Common myeloid progenitor, CD34-positive (primary cell): Measurements from ENCODE around the gene SMAD2.

Source experiments
- CTCF ChIA-PET: fragments of 350-600 bp; sonication (Branson Sonifier 250); formaldehyde crosslinking; loops from one replicate; lab custom pipeline; 2021; ENCODE audit warnings: antibody characterized with exemption; lab: Charles Lee
- POLR2A ChIA-PET: fragments of 350-600 bp; sonication (Branson Sonifier 250); formaldehyde crosslinking; loops from one replicate; lab custom pipeline; 2021; ENCODE audit warnings: antibody characterized with exemption; lab: Charles Lee
- DNase-seq, 3 donors: peaks; one replicate each; pipeline versions ENCODE4 v3.0.0 to v3.0.0-alpha.2; 2013
- H3K27ac ChIP-seq, 2 experiments: 1 replicate in 1 of 2; 2 replicates in 1 of 2; pipeline ENCODE4 v1.7.0; 2013; ENCODE audit warnings: inconsistent platforms in 2 of 2, low read length in 2 of 2, mild to moderate bottlenecking in 2 of 2, low read depth in 1 of 2, moderate library complexity in 1 of 2; ENCODE audit not compliant: severe bottlenecking in 2 of 2, insufficient read depth in 1 of 2, poor library complexity in 1 of 2
- H3K27me3 ChIP-seq, 5 experiments: replicated peaks in 2 of 5; 1 replicate in 3 of 5; 2 replicates in 2 of 5; pipeline versions ENCODE4 v1.6.1 to v1.7.0; 2013; ENCODE audit warnings: low read length in 4 of 5, mild to moderate bottlenecking in 2 of 5, moderate library complexity in 2 of 5, inconsistent platforms in 1 of 5; ENCODE audit not compliant: insufficient read depth in 5 of 5, control insufficient read depth in 4 of 5
- H3K36me3 ChIP-seq, 4 experiments: 1 replicate in 2 of 4; 2 replicates in 2 of 4; pipeline versions ENCODE4 v1.6.1 to v1.7.0; 2013; ENCODE audit warnings: low read length in 3 of 4, control low read depth in 1 of 4, mild to moderate bottlenecking in 1 of 4; ENCODE audit not compliant: control insufficient read depth in 4 of 4, insufficient read depth in 4 of 4
- H3K4me1 ChIP-seq, 4 experiments: 1 replicate in 3 of 4; 2 replicates in 1 of 4; pipeline versions ENCODE4 v1.6.1 to v1.7.1; 2013; ENCODE audit warnings: low read length in 3 of 4, mild to moderate bottlenecking in 3 of 4, control low read depth in 1 of 4, inconsistent platforms in 1 of 4, moderate library complexity in 1 of 4; ENCODE audit not compliant: control insufficient read depth in 4 of 4, insufficient read depth in 4 of 4; ENCODE audit errors: control extremely low read depth in 1 of 4
- H3K4me3 ChIP-seq, 7 experiments: 1 replicate in 4 of 7; 2 replicates in 3 of 7; pipeline versions ENCODE4 v1.5.1 to v1.7.0; 2013; ENCODE audit warnings: mild to moderate bottlenecking in 7 of 7, low read length in 6 of 7, moderate library complexity in 6 of 7, inconsistent platforms in 2 of 7, low read depth in 2 of 7, control low read depth in 1 of 7; ENCODE audit not compliant: insufficient read depth in 4 of 7, control insufficient read depth in 1 of 7; ENCODE audit errors: extremely low read depth in 1 of 7
- H3K9me3 ChIP-seq, 5 experiments: 1 replicate in 4 of 5; 2 replicates in 1 of 5; pipeline versions ENCODE4 v1.6.1 to v1.7.1; 2013; ENCODE audit warnings: low read length in 4 of 5, mild to moderate bottlenecking in 2 of 5, inconsistent platforms in 1 of 5, low read depth in 1 of 5, moderate library complexity in 1 of 5; ENCODE audit not compliant: control insufficient read depth in 4 of 5, insufficient read depth in 2 of 5; ENCODE audit errors: control extremely low read depth in 1 of 5
- WGBS: methylation state at CpG from one replicate; pipeline ENCODE4 v1.1.5; 2013; ENCODE audit not compliant: insufficient coverage; 5-methylcytosine and 5-hydroxymethylcytosine counted together

The SMAD2 gene

GRCh38 chr18:47797126-47797525 lies 133.3 kb downstream of the SMAD2 start:
- H3K9me3 ChIP-seq = no peaks in the 10 kb centered on the region
- DNase-seq = no peak
- no peak overlapping the region for H3K27ac ChIP-seq
- no peak overlapping the region for H3K4me3 ChIP-seq
- WGBS = 100% methylated on average over 3 of the region's 5 CpGs
- peaks cover 0 to 4% (median 0%) of the 10 kb centered on the region in 4 experiments for H3K4me1 ChIP-seq
- POLR2A ChIA-PET = no interaction called here
- H3K36me3 ChIP-seq = no peaks in the 10 kb centered on the region
- H3K27me3 ChIP-seq = peaks cover 0 to 10% (median 1%) of the 10 kb centered on the region in 5 experiments
- CTCF ChIA-PET = no interaction called here

DNA sequence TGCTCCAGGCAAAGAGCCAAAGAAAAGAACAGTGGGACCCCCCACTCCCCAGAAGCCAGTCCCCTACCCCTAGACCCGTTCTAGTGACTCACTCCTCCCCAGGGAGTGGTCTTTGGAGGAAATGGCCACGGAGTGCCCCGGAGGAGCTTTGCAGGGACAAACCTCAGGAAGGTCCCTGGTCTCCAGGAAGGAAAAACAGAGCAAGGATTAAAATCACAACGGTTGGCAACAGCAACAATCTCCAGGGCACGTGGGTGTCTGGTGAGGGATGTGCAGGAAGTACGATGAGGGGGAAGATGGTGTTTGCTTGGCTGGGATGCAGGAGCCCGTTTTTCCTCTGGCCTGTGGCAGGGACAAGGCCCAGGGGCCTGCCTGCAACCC lies 135.0 kb downstream of the SMAD2 start:
- Histone ChIP-seq H3K27me3 (peaks cover 0 to 10% (median 1%) of the 10 kb centered on the region in 5 experiments), H3K4me3 (no peak overlapping the region), H3K27ac (no peak overlapping the region), H3K9me3 (no peaks in the 10 kb centered on the region), H3K36me3 (no peaks in the 10 kb centered on the region), H3K4me1 (peaks cover 0 to 4% (median 0%) of the 10 kb centered on the region in 4 experiments)
- DNase-seq = no peak
- ChIA-PET POLR2A (interaction anchor here (0.8 kb wide), 1 partner anchor 659 kb away, joined by 4 read pairs; no protein-coding TSS in a partner anchor), CTCF (no interaction called here)
- WGBS = 45% methylated on average over 5 of the region's 7 CpGs

- no peak for DNase-seq
- H3K4me1 ChIP-seq = peaks cover 0 to 4% (median 0%) of the 10 kb centered on the region in 4 experiments
- ChIA-PET POLR2A (interaction anchor here (0.8 kb wide), 1 partner anchor 659 kb away, joined by 4 read pairs; no protein-coding TSS in a partner anchor), CTCF (interaction anchor here (0.9 kb wide), 1 partner anchor 23 kb away, joined by 3 read pairs; no protein-coding TSS in a partner anchor)
- H3K27ac ChIP-seq = no peak overlapping the region
- no peaks in the 10 kb centered on the region for H3K36me3 ChIP-seq
- WGBS = 83% methylated on average over 12 of the region's 14 CpGs
- no peaks in the 10 kb centered on the region for H3K9me3 ChIP-seq
- H3K4me3 ChIP-seq = no peak overlapping the region
- peaks cover 0 to 10% (median 1%) of the 10 kb centered on the region in 5 experiments for H3K27me3 ChIP-seq
Measured at GRCh38 chr18:47794725-47795433, 135.6 kb downstream of the SMAD2 start.

DNA sequence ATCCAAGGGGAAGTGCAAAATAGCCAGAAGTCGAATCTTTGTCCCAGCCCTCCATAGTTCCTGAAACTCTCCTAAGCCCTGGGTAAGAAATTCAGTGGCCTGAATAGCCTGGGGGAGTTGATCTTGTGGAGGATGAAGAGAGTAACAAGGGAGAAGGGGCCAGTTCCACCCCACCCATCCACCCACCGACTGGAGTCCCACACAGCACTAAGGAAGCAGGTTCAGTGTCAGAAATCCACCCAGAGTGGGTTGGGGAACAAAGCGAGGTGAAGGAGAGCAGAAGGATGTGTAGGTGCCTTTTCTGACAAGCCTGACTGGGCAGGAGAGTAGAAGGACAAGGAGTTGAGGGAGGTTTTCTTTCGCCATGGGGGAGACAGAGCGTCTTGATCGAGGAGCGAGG lies 136.8 kb downstream of the SMAD2 start:
- H3K36me3 ChIP-seq = no peaks in the 10 kb centered on the region
- ChIA-PET CTCF (no interaction called here), POLR2A (no interaction called here)
- H3K9me3 ChIP-seq = no peaks in the 10 kb centered on the region
- H3K27ac ChIP-seq = no peak overlapping the region
- 87% methylated on average over 5 of the region's 7 CpGs for WGBS
- peaks cover 0 to 10% (median 3%) of the 10 kb centered on the region in 5 experiments for H3K27me3 ChIP-seq
- no peak for DNase-seq
- H3K4me3 ChIP-seq = no peak overlapping the region
- H3K4me1 ChIP-seq = no peaks in the 10 kb centered on the region

DNA sequence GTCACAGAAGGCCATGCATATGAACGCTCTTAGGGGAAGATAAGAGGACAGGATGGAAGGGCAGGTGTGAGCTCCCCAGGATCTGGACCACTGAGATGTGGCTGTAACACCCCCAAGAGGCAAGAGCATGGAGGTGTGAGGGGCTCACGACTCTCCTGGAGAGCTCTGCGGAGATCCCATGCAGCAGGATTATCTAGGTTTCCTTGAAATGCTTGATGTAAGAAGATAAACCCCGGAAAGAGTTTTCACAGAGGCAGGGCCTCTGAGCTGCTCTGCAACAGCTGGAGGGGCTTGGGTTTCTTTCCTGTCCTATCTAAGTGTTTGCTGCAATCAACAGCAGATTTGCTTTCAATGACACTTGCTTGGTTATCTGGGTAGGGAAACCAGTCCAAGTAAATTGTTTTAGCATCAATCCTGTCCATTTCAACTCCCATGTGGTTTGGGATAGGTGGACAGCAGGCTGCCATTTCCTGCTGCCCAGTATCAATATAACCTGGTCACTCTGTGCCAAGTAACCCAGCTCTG lies 138.9 kb downstream of the SMAD2 start:
- no peak overlapping the region for H3K27ac ChIP-seq
- no peaks in the 10 kb centered on the region for H3K4me1 ChIP-seq
- H3K9me3 ChIP-seq = peaks cover 0 to 3% (median 0%) of the 10 kb centered on the region in 5 experiments
- DNase-seq = no peak
- H3K4me3 ChIP-seq = no peak overlapping the region
- POLR2A ChIA-PET = no interaction called here
- CTCF ChIA-PET = no interaction called here
- no peaks in the 10 kb centered on the region for H3K36me3 ChIP-seq
- peaks cover 0 to 10% (median 3%) of the 10 kb centered on the region in 5 experiments for H3K27me3 ChIP-seq
- 85% methylated on average over 4 of the region's 4 CpGs for WGBS

GRCh38 chr18:47790036-47790435 lies 140.4 kb downstream of the SMAD2 start:
- WGBS = 100% methylated on average over 1 of the region's 2 CpGs
- ChIA-PET CTCF (no interaction called here), POLR2A (no interaction called here)
- peaks cover 0 to 5% (median 0%) of the 10 kb centered on the region in 5 experiments for H3K27me3 ChIP-seq
- no peaks in the 10 kb centered on the region for H3K4me1 ChIP-seq
- DNase-seq = no peak
- no peak overlapping the region for H3K4me3 ChIP-seq
- no peaks in the 10 kb centered on the region for H3K36me3 ChIP-seq
- no peak overlapping the region for H3K27ac ChIP-seq
- peaks cover 0 to 14% (median 3%) of the 10 kb centered on the region in 5 experiments for H3K9me3 ChIP-seq

DNA sequence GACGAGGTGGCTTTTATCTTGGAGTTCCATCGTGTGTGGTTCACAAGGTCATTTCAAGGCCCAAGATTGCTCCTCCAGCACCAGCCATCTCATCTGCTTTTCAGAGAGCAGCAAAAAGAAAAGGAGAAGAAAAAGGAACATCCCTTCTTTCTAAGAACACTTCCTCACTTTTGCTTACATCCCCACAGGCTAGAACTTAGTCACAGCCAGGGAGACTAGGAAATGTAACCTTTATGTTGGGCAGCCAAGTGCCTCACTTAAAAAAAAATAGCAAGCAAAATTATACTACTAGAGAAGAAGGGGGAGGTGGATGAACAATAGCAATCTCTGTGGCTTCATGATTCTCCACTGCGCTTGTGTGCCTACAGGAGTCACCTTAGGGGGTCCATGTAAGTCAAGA lies 141.8 kb downstream of the SMAD2 start:
- H3K4me1 ChIP-seq = no peaks in the 10 kb centered on the region
- no peak for DNase-seq
- ChIA-PET CTCF (no interaction called here), POLR2A (no interaction called here)
- no peak overlapping the region for H3K4me3 ChIP-seq
- peaks cover 4 to 26% (median 6%) of the 10 kb centered on the region in 5 experiments for H3K9me3 ChIP-seq
- no peaks in the 10 kb centered on the region for H3K36me3 ChIP-seq
- peaks cover 0 to 3% (median 0%) of the 10 kb centered on the region in 5 experiments for H3K27me3 ChIP-seq
- no peak overlapping the region for H3K27ac ChIP-seq
- WGBS = 100% methylated on average over 3 of the region's 3 CpGs
